Cerebellar cortex (tissue), 1 donor: Measurements from ENCODE around the gene ANKZF1.
A peak's percentile ranks its signal among the peaks of the same experiment; 100 is the strongest.
"Not testable (repeated sequence)": the region's sequence is repeated elsewhere in the genome, so short reads cannot be mapped to it uniquely, and the experiment has no call there.

ENCODE experiments used
- DNase-seq: peaks from one replicate; pipeline ENCODE4 v3.0.0-alpha.2; 2015; ENCODE audit warnings: low spot score

The ANKZF1 gene

DNA sequence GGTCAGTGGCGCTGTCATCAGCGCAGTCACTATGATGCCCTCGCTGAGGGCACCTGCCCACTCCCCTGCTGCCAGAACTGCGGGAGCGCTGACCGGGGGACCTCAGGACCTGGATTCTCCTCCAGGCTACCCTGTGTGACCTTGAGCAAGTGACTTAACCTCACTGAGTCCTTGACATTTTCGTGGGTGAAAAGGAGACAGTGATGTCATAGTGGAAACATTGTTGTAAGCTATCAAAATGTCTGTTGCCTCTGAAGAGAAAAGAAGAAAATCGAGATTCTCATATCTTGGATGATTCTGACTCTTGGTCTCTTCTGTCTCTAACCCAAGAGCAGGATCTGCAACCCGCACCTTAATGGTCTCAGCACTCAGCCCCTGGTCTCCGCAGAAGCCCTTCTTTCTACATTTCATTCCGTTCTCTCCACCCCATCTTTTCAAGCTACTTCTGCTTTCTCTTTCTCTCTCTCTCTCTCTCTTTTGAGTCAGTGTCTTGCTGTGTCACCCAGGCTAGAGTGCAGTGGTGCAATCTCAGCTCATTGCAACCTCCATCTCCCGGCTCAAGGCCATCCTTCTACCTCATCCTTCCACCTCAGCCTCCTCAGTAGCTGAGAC is 25.1 kb downstream of the ANKZF1 start:
- DNase-seq: peak; percentile 21

DNA sequence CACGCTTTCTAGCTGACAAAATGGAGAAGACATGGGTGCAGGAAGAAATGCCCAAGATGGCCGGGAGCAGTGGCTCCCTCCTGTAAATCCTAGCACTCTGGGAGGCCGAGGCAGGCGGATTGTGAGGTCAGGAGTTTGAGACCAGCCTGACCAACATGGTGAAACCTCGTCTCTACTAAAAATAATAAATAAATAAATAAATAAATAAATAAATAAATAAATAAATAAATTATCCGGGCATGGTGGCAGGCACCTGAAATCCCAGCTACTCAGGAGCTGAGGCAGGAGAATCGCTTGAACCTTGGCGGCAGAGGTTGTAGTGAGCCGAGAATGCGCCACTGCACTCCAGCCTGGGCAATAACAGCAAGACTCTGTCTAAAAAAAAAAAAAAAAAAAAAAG is 29.3 kb downstream of the ANKZF1 start:
- not testable (repeated sequence) for DNase-seq

DNA sequence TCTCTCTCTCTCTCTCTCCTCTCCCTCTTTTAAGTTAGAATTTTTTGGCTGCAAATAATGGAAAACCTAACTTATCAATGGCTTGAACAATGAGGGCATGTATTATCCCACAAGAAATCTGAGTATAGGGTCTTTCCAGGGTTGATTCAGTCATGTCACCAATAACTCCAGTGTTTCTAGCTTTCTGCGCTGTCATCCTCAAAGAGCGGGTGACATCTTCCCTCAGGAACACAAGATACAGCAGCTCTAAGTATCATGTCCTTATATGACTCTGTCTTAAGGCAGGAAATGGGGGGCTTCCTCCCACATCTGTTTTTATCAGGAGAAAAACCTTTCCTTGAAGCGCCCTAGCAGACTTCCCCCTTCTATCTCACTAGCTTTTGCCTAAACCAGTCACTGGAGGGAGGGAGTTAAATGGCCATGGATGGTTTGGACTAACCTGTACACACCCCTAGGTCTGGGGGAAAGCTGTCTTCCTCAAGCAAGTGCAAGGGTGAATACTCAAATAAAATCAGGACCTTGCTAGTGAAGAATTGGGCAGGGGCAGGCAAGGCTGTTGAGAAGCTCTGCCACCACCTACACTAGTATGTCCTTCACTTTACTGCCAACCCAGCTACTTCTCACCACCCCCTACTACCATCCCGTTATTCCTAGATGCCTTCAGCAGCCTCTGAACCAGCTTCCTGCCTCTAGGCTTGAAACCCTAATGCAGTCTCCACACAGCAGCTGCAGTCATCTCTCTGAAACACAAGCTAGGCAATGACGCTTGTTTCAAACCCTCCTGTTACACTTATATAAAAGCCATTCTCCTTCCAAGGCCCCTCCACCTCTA is 31.6 kb downstream of the ANKZF1 start:
- no peak for DNase-seq

DNA sequence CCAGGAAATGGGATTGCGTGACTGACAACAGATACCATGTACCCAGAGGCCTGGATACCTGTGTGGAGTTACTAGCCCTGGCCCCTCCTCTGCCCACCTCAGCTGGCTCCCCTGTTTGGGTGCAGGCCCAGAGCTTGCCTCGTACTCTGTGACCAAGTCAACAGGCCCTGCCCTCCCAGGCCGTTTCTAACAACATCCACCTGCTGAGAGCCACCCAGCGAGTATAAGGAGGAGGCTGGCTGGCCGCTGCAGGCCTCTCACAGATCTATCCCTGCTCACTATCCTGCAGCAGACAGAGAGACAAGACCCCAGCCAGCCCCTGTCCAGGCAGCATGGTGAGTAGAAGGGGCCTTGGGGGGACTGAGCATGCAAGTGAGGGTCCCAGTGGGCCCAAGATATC is 36.6 kb downstream of the ANKZF1 start:
- no peak for DNase-seq

DNA sequence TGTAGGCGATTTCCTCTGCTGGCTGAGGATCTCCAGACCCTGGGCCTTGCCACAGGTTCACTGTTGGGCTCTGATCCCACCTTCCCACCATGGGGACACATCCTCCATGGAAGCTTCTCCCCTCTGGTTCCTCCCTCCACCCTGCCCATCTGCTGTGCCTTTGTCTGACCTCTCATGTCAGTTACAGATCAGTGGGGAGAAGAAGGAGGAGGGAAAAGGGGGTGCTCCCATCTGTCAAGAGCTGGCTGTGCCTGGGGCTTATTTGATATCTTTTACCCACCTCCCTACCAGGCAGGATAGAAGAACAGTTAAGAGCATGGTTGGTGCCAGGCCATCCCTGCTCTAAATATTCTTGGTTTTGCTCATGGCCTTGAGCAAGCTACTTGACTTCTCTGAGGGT is 37.3 kb downstream of the ANKZF1 start:
- no peak for DNase-seq

DNA sequence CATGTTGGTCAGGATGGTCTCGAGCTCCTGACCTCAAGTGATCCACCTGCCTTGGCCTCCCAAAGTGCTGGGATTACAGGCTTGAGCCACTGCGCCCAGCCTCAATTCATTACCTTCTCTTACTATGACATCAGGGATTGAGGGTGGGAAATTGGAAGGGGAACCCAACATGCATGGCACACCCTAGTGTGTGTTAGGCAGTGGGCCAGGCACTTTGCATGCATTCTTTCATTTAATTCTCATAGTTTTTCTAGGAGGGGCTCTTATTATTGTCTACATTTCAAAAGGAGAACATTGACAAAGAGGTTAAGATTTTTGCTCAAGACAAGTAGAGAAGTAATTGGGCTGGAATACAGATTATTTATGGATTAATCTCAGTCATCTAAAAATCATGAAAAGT is 38.7 kb downstream of the ANKZF1 start:
- no peak for DNase-seq

DNA sequence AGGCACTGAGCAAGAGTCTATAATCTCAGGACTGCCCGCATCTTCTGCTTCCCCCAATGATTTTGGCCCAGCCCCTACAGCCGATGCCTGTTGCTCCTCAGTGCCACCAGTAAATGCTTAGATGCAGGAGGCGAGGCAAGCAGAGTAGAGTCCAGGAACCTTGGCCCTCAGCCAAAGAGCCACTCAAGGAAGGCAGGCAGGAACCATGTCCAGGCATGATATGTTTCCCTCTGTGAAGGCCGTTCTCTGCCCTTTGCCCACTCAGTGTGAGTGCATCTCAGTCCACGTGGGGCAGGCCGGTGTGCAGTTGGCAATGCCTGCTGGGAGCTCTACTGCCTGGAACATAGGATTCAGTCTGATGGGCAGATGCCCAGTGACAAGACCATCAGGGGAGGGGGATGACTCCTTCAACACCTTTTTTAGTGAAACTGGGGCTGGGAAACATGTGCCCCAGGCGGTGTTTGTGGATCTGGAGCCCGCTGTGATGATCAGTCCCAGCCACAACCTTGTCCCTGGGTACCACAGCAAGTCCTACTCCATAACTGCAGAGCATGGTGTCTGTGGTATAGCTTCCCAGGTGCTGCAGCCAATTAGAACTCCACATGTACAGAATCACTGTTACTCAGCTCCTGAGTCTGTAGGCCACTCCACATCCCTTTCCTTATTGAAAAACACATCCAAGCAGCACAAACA is 39.9 kb downstream of the ANKZF1 start:
- DNase-seq: no peak

DNA sequence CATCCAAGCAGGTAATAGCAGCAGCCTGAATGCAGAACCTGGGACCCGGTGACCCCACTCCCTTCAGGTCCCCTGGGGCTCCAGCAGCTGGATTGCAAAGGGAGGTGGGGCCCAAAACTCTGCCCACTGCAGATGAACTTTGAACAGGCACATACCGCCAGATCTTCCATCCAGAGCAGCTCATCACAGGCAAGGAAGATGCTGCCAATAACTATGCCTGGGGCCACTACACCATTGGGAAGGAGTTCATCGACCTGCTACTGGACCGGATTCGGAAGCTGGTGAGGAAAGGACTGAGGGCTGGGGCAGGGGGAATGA is 40.4 kb downstream of the ANKZF1 start:
- DNase-seq: no peak

DNA sequence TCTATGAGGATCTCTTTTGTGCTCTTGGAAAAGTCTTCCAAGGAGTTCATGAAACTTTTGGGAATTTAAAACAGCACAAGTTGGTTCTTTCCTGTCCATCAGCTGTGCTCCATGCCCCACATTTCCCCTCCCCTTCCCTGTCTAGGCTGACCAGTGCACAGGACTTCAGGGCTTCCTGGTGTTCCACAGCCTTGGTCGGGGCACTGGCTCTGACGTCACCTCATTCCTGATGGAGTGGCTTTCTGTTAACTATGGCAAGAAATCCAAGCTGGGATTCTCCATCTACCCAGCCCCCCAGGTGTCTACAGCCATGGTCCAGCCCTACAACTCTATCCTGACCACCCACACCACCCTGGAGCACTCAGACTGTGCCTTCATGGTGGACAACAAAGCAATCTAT is 41.4 kb downstream of the ANKZF1 start:
- DNase-seq: no peak

DNA sequence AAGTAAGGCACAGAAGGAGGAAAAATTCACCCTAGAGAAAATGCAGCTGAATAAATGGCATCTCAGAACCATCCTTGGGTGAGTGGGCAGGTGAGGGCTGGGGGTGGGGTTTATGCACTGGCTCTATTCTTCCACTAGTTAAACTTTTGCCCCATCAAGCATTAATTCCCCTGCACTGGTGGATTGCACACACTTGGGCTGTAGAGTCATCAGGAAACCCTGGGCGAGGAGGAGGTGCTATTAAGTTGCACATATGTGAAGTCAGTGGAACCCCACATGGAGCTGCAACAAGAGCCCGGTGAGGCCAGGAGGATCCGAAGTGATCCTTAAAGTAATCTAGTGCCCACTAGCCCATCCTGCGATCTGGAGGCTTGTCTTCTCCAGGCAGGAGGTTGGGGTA is 42.8 kb downstream of the ANKZF1 start:
- no peak for DNase-seq

DNA sequence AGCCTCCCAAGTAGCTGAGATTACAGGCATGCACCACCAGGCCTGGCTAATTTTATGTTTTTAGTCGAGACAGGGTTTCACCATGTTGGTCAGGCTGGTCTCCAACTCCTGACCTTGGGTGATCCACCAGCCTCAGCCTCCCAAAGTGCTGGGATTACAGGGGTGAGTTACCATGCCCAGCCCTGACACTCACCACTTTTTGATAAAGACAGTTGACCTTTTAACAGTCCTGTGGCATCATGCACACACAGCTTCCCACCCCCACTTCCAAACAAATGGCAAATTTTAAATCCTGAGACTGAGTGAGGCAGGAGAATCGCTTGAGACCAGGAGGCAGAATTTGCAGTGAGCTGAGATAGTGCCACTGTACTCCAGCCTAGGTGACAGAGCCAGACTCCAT is 43.4 kb downstream of the ANKZF1 start:
- no peak for DNase-seq

DNA sequence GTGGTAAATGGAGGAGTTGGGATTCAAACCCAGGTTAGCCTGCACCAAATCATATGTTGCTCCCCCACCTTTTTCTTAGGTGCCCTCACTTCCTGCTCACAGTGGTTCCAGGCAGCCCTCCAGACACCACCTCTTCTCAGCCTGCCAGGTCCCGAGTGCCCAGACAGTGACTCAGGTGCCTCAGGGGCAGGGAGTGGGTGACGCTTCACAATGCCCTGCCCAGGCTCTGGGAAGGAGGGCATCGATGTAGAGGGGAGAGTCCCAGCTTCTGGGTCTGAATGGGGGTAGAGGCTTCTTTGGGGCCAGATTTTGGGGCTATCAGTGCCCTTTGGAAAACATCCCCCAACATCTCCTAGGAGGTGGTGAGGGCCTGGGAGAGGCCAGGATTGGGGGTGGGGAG is 44.3 kb downstream of the ANKZF1 start:
- no peak for DNase-seq

DNA sequence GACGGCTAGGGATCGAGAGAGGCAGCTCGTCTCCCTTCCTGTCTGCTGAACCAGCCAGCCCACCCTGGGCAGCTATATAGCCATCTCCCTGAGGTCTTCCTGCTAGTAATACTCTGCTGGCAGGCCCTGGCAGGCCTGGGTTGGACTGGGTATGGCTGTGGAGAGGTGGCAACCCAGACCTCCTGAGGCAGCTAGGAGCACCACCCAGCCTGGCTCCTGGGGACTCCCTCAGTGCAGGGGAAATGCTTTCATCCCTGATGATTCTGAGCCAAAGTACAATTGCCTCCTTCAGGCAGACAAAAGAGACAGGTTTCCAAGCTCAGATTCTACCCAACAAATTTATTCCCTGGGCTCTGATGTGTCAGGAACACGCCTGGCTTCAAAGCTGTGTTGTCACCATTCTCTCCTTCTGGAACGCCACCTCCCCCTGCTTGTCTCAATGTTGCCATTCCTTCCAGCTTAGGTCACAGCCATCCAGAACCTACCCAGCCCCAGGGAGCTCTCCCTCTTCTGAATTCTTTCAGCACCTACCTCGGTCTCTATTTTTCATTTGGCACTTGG is 44.8 kb downstream of the ANKZF1 start:
- no peak for DNase-seq

DNA sequence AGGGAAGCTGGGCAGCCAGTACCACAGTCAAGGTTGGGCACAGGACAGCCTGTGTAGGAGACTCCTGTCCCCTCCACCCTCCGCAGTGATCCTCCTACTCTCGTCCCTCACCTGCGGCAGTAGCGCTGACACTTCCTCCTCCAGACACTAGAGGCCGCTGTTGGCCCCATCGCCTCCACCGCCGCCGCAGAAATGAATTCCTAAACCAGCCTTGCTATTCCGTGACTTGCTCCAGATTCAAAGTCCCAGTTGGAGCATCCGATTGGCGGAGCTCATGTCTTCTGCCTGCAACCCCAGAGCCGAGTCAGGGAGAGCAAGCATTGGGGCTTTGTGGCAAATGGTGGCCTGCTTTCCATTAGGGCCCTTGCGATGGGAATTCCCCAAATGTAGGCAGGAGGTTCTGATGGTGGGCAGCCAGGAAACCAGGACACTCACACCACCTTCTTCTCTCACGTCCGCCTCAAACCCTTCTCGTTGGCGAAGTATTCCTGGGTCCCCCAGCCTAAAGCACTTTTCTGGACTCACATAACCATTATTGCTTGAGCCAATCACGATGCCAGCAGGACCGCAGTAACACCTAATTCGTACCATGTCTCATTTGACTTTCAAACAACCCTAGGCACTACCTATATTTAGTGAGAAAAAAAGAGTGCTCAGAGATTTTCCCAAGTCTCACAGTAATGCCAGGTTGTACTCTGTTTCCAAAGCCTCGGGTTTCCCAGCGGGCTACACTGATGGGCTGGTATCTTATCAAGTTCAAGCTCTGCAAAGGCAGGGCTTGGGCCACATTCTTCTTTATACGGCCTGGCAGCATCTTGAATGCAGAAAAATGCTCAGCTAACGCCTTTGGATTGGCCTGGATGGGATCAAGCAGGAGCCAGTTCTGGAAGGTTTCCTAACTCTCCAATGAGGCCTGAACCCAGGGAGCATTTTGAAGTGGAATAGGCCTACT is 48.4 kb downstream of the ANKZF1 start:
- peak; percentile 90 for DNase-seq

DNA sequence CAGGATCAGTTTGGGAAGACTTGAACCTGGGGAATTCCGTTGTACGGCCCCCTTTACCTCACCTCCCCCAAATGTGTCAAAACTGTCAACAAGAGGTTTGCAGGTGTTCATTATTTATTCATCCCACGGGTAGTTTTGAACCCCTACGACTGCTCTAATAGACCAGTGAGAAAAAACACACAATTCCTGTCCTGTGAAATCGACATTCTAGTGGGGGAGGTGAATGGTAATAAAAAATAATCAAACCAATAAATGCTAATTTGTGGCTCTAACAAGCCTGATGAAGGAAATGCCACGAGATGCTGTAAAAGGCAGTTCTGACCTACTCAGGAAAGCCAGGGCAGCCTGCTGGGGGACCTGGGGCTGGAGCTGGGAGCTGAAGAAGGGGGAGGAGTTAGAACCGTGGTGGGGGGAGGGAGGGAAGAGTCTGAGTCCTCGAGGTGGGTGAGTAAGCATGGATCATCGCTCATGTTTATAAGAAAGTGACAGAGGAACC is 49.1 kb downstream of the ANKZF1 start:
- no peak for DNase-seq

DNA sequence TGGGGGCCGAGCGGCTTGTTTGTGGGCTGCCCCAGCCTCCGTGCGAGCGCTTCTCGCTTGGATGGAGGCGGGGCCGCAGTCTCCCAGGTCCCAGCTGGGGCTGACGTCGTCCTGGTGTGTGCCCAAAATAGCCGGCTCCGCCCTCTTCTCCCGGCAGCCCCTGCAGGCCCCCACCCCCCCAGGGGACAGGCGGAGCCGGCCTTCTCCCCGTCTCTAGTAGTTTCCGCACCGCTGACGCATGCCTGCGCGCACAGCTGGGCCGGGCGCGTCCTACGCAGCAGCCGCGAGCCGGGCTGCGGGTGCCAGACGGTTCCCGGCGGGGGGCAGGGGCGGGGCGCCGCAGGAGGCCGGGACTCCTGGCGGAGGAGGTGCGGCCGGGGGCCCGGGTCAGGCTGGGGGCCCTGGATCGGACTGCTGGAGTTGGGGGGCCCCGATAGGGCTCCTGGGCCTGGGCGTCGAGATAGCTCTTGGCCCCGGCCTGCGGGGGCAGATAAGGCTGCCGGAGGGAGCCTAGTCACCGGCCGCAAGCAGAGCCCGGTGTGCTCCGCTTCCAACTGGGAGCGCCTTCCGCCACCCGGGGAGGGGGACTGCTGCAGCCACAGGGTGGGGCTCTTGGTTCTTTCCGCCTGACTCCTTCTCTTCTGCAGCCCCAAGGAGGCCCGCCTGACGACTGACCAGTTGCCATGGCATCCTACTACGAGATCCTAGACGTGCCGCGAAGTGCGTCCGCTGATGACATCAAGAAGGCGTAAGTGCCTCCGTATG is 49.7 kb downstream of the ANKZF1 start, which contains the start of gene DNAJB2:
DNAJB2 (plus strand) TSS at position 216 of the 765 bp plus-strand sequence; CDS start at position 684, 468 bp downstream.
- DNase-seq: peak; percentile 97

DNA sequence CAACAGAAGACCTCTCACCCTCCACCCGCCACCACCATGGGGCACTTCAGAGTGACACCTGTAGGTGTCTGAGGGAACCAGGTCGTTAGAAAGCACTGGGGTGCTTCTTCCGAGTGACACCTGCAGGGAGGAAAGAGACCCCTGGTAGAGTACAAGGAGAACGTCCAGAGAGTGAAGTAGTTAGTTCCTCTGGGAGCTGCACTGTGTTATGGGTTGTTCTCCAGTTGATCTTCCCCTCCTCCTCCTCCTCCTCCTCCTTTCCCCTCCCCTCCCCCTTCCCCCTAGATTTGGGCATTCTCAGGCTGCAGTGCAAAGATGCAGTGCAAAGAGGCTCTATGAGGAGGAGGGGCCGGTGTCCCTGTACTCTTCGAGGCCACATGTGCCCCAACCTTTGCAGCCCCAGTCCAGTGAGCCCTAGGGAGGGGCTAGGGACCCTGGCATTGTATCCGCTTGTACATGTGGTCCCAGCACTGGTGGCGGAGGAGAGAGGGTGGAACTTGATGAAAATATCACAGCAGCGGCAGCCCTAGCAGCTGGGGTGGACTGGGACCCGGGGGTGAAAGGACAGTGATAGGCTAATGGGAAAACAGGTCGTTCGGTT is 50.4 kb downstream of the ANKZF1 start:
- DNase-seq: no peak

DNA sequence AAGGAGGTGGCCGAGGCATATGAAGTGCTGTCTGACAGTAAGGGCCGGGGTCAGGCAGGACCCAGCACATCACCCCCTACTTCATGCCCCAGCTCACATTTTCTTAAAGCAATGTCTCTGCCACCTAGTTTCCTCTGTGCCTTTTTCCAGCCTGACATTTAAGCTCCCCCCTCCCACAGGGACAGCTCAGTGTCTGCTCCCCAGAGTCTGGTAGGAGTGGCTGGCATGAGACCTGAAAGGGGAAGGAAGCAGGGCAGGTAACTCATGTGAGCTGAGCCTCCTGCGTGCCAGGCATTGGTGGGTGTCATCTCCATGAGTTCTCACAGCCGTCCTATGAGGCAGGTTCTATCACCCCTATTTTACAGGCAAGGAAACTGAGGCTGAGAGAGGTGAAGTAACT is 51.0 kb downstream of the ANKZF1 start:
- DNase-seq: no peak

DNA sequence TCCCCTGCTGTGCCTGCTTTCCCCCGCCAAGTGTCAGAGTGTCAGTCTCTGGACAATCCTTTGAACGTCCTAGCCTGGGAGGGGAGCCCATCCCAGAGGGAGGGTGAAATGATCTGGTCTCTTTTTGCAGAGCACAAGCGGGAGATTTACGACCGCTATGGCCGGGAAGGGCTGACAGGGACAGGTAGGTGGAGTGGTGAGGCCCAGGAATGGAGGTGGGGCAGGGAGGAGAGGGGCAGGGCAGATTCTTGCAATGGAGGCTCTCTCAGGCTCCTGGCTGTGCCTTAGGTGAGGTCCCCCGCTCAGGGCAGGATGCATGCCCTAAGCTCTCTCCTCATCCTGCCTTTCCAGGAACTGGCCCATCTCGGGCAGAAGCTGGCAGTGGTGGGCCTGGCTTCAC is 52.0 kb downstream of the ANKZF1 start:
- no peak for DNase-seq

DNA sequence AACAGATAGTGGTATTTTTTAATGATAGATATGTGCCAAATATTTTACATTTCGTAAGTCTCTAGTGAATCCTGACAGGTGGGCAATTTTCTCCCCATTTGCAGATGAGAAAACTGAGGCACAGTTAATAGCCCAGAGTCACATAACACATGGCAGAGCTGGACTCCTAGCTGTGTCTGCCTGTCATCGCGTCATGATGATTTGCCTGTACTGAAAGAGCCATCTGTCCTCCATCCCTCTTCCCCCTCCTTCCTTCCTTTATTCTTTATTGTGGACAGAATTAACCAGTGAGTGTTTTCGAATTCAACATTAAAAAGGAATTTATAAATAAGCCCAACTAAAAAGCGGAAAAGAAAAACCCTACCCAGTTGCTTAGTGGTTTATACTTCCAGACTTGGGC is 52.8 kb downstream of the ANKZF1 start:
- peak; percentile 53 for DNase-seq
